ACHN (cell line): ENCODE results near the gene NID1.

Experiments used
- DNase-seq: peaks from one replicate; pipeline ENCODE4 v3.0.0-alpha.2; 2015
- in situ Hi-C: cut with HindIII; loops from 2 replicates; pipeline ENCODE4 v1.10.0; 2017; ENCODE audit warnings: low sequenced_read_pairs, low pct_ligation_motif_present, low pct_unique_long_range_greater_than_20kb

Gene NID1

GRCh38 chr1:236064674-236065508 lies at the start of gene NID1:
Gene NID1 (minus strand): TSS chr1:236065090. CDS start chr1:236065079, 11 bp downstream.
- peak; percentile 86 for DNase-seq
- in situ Hi-C loops, result no loop called here

GRCh38 chr1:236114076-236114747 lies 49.3 kb upstream of the NID1 start:
- in situ Hi-C loops, result no loop called here
- DNase-seq, result no peak

- in situ Hi-C loops, result no loop called here
- DNase-seq, result no peak
These were observed 48.6 kb upstream of the NID1 start for GRCh38 chr1:236113324-236114032.

GRCh38 chr1:236112332-236112627 lies 47.4 kb upstream of the NID1 start:
- no peak for DNase-seq
- in situ Hi-C loops, result no loop called here

GRCh38 chr1:236111527-236112331 lies 46.8 kb upstream of the NID1 start:
- DNase-seq, result no peak
- in situ Hi-C loops, result no loop called here

GRCh38 chr1:236110137-236110536 lies 45.2 kb upstream of the NID1 start:
- DNase-seq, result no peak
- in situ Hi-C loops, result no loop called here

GRCh38 chr1:236108027-236108648 lies 43.2 kb upstream of the NID1 start:
- DNase-seq, result no peak
- in situ Hi-C loops, result no loop called here

GRCh38 chr1:236107121-236107907 lies 42.4 kb upstream of the NID1 start:
- no peak for DNase-seq
- in situ Hi-C loops, result no loop called here

- in situ Hi-C loops, result no loop called here
These were observed 38.8 kb upstream of the NID1 start for GRCh38 chr1:236103646-236104218.

GRCh38 chr1:236103059-236103458 lies 38.2 kb upstream of the NID1 start:
- in situ Hi-C loops, result no loop called here
- no peak for DNase-seq

More at GRCh38 chr1:236103646-236104218, 38.8 kb upstream of the NID1 start:
- DNase-seq, result peak; percentile 60

- in situ Hi-C loops, result no loop called here
- no peak for DNase-seq
These were observed 37.7 kb upstream of the NID1 start for GRCh38 chr1:236102611-236103010.

- no peak for DNase-seq
- in situ Hi-C loops, result no loop called here
These were observed 36.6 kb upstream of the NID1 start for GRCh38 chr1:236101233-236102200.

GRCh38 chr1:236100799-236101198 lies 35.9 kb upstream of the NID1 start:
- in situ Hi-C loops, result no loop called here

GRCh38 chr1:236099355-236099974 lies 34.6 kb upstream of the NID1 start:
- DNase-seq, result no peak
- in situ Hi-C loops, result no loop called here

More at GRCh38 chr1:236100799-236101198, 35.9 kb upstream of the NID1 start:
- no peak for DNase-seq

- in situ Hi-C loops, result no loop called here
- DNase-seq, result no peak
These were observed 33.4 kb upstream of the NID1 start for GRCh38 chr1:236098267-236098666.
